Bronchial epithelial cell (primary cell): ENCODE results near the gene LAMTOR4. TPM values are rescaled to one million over a fixed set of nuclear protein-coding genes. Genes with fewer than 3 reads are reported as not detected.
A peak's percentile ranks its signal among the peaks of the same experiment; 100 is the strongest.

Source experiments
- DNase-seq: peaks from one replicate; pipeline ENCODE4 v3.0.0-alpha.2; 2010; ENCODE audit warnings: low read depth
- FAIRE-seq: peaks from 2 replicates; lab custom pipeline; 2011; peaks lifted over from hg19 to GRCh38; lab: Jason Lieb, UNC
- H3K27me3 ChIP-seq: 2 replicates; pipeline ENCODE4 v1.5.1; 2011; ENCODE audit warnings: low read length; ENCODE audit not compliant: control insufficient read depth, insufficient read depth
- H3K36me3 ChIP-seq: 2 replicates; pipeline ENCODE4 v1.5.1; 2011; ENCODE audit warnings: low read length; ENCODE audit not compliant: control insufficient read depth, insufficient read depth
- H3K4me3 ChIP-seq: 2 replicates; pipeline ENCODE4 v1.5.1; 2011; ENCODE audit warnings: mild to moderate bottlenecking, low read depth, low read length, control low read depth
- CTCF ChIP-seq: IDR thresholded peaks from 2 replicates; pipeline ENCODE4 v1.5.1; 2011; ENCODE audit warnings: mild to moderate bottlenecking, moderate library complexity, low read length, control low read depth, inconsistent platforms; ENCODE audit not compliant: insufficient read depth, severe bottlenecking
- total RNA-seq: library from RNA; depleted of rRNA; stranded (reverse); fragments of >200 nt; gene quantifications from 2 replicates; pipeline ENCODE4 v1.2.1, GENCODE V29; 2014

Gene LAMTOR4
- total RNA-seq, 1 donor from 2014 or later = 82.7 TPM

GRCh38 chr7:100130608-100131453 lies 17.9 kb upstream of the LAMTOR4 start:
- no peaks in the 10 kb centered on the region for H3K36me3 ChIP-seq
- no peaks in the 10 kb centered on the region for H3K27me3 ChIP-seq
- peak; percentile 81 for TF ChIP-seq CTCF
- DNase-seq (peak; percentile 36), FAIRE-seq (no peak)
- H3K4me3 ChIP-seq = peak overlapping the region; percentile 7

- no peak for TF ChIP-seq CTCF
- H3K36me3 ChIP-seq = no peaks in the 10 kb centered on the region
- no peak overlapping the region for H3K4me3 ChIP-seq
- H3K27me3 ChIP-seq = no peaks in the 10 kb centered on the region
- DNase-seq (no peak), FAIRE-seq (no peak)
These were observed 16.6 kb upstream of the LAMTOR4 start for GRCh38 chr7:100132126-100132525.

- H3K36me3 ChIP-seq = no peaks in the 10 kb centered on the region
- DNase-seq = peak; percentile 48
- FAIRE-seq = no peak
- H3K4me3 ChIP-seq = no peak overlapping the region
- H3K27me3 ChIP-seq = no peaks in the 10 kb centered on the region
- TF ChIP-seq CTCF = peak; percentile 97
These were observed 16.0 kb upstream of the LAMTOR4 start for GRCh38 chr7:100132697-100133151.

GRCh38 chr7:100137851-100138760 lies 10.6 kb upstream of the LAMTOR4 start:
- no peak overlapping the region for H3K4me3 ChIP-seq
- H3K36me3 ChIP-seq = no peaks in the 10 kb centered on the region
- TF ChIP-seq CTCF = no peak
- H3K27me3 ChIP-seq = no peaks in the 10 kb centered on the region
- FAIRE-seq = no peak
- DNase-seq = no peak

GRCh38 chr7:100141555-100141949 lies 7.2 kb upstream of the LAMTOR4 start:
- no peaks in the 10 kb centered on the region for H3K36me3 ChIP-seq
- no peak overlapping the region for H3K4me3 ChIP-seq
- no peaks in the 10 kb centered on the region for H3K27me3 ChIP-seq
- FAIRE-seq (no peak), DNase-seq (no peak)
- no peak for TF ChIP-seq CTCF
